Endothelial cell of umbilical vein (primary cell): ENCODE measurements around the gene DNAI2. TPM values are rescaled to one million over a fixed set of nuclear protein-coding genes. Genes with fewer than 3 reads are reported as not detected.

Source experiments
- BruUV-seq: library from RNA; stranded (reverse); fragments of 400-500 nt; replicated peaks from 2 replicates; lab custom pipeline; 2021; lab: Mats Ljungman, UMichigan
- CTCF ChIA-PET: fragments of 300-600, 350-600 bp; sonication (Branson Sonifier 250); formaldehyde crosslinking; loops from one replicate; lab custom pipeline; 2021; ENCODE audit warnings: antibody characterized with exemption, inconsistent platforms; lab: Charles Lee
- POLR2A ChIA-PET: fragments of 300-600, 350-600 bp; sonication (Branson Sonifier 250); formaldehyde crosslinking; loops from one replicate; lab custom pipeline; 2021; ENCODE audit warnings: antibody characterized with exemption, inconsistent platforms; lab: Charles Lee
- DNase-seq: peaks from one replicate; pipeline ENCODE4 v3.0.0-alpha.2; 2011; ENCODE audit warnings: low read depth, low spot score
- FAIRE-seq: peaks from 2 replicates; lab custom pipeline; 2011; peaks lifted over from hg19 to GRCh38; lab: Jason Lieb, UNC
- H2AFZ ChIP-seq: 2 replicates; pipeline ENCODE4 v1.6.0; 2012; ENCODE audit warnings: low read depth, low read length, control low read depth, inconsistent platforms
- H3K27ac ChIP-seq: 2 replicates; pipeline ENCODE4 v1.5.1; 2011; ENCODE audit warnings: low read depth, mild to moderate bottlenecking, control low read depth, low read length, moderate library complexity; ENCODE audit not compliant: insufficient read depth
- H3K27me3 ChIP-seq, 2 experiments: 2 replicates each; pipeline versions ENCODE4 v1.6.0 to v1.6.1; 2011; ENCODE audit warnings: low read length in 2 of 2, mixed read lengths in 1 of 2; ENCODE audit not compliant: control insufficient read depth in 2 of 2, insufficient read depth in 2 of 2
- H3K36me3 ChIP-seq, 2 experiments: 2 replicates in 1 of 2; 3 replicates in 1 of 2; pipeline ENCODE4 v1.5.1; 2011; ENCODE audit warnings: low read length in 2 of 2, mild to moderate bottlenecking in 1 of 2, moderate library complexity in 1 of 2; ENCODE audit not compliant: control insufficient read depth in 2 of 2, insufficient read depth in 2 of 2; ENCODE audit errors: extremely low read depth in 1 of 2
- H3K4me1 ChIP-seq: 3 replicates; pipeline ENCODE4 v1.5.1; 2011; ENCODE audit warnings: mild to moderate bottlenecking, low read length; ENCODE audit not compliant: control insufficient read depth, insufficient read depth; ENCODE audit errors: extremely low read depth
- H3K4me2 ChIP-seq: 2 replicates; pipeline ENCODE4 v1.6.1; 2011; ENCODE audit warnings: low read length, control low read depth, mixed read lengths; ENCODE audit not compliant: insufficient read depth
- H3K4me3 ChIP-seq, 3 experiments: fragments of 200-600 bp in 1 of 3; sonication (generic), shearing (Covaris generic) in 1 of 3; replicated peaks in 1 of 3; 2 replicates each; pipeline ENCODE4 v1.5.1; 2011 to 2016; ENCODE audit warnings: control low read depth in 3 of 3, low read length in 3 of 3, mild to moderate bottlenecking in 2 of 3, inconsistent platforms in 1 of 3, low read depth in 1 of 3, moderate library complexity in 1 of 3; ENCODE audit not compliant: insufficient read depth in 1 of 3
- H3K79me2 ChIP-seq: 2 replicates; pipeline ENCODE4 v1.6.0; 2012; ENCODE audit warnings: low read length, inconsistent platforms; ENCODE audit not compliant: control insufficient read depth, insufficient read depth
- H3K9ac ChIP-seq: replicated peaks from 2 replicates; pipeline ENCODE3; 2011; ENCODE audit warnings: low read length, control low read depth; ENCODE audit not compliant: insufficient read depth; ENCODE audit errors: extremely low read depth
- H3K9me1 ChIP-seq: replicated peaks from 3 replicates; pipeline ENCODE4 v1.6.0; 2011; ENCODE audit warnings: mild to moderate bottlenecking, low read length; ENCODE audit not compliant: control insufficient read depth, insufficient read depth; ENCODE audit errors: extremely low read depth
- H3K9me3 ChIP-seq: replicated peaks from 2 replicates; pipeline ENCODE4 v1.5.1; 2012; ENCODE audit warnings: low read length, inconsistent platforms; ENCODE audit not compliant: control insufficient read depth, insufficient read depth
- H4K20me1 ChIP-seq: replicated peaks from 2 replicates; pipeline ENCODE3; 2011; ENCODE audit warnings: mild to moderate bottlenecking, low read length; ENCODE audit not compliant: control insufficient read depth, insufficient read depth; ENCODE audit errors: extremely low read depth
- EZH2 ChIP-seq: IDR thresholded peaks from 2 replicates; pipeline ENCODE4 v1.6.1; 2012; ENCODE audit warnings: borderline replicate concordance, low read depth, mild to moderate bottlenecking, moderate library complexity, low read length, inconsistent platforms; ENCODE audit not compliant: severe bottlenecking
- FOS ChIP-seq: IDR thresholded peaks from 2 replicates; pipeline ENCODE4 v1.6.1; 2011; ENCODE audit warnings: mild to moderate bottlenecking, low read length, moderate library complexity, borderline replicate concordance; ENCODE audit not compliant: insufficient read depth
- GATA2 ChIP-seq: IDR thresholded peaks from 2 replicates; pipeline ENCODE4 v1.7.0; 2011; ENCODE audit warnings: low read depth, mild to moderate bottlenecking, moderate library complexity, mixed read lengths, low read length; ENCODE audit not compliant: insufficient read length, insufficient read depth
- JUN ChIP-seq: IDR thresholded peaks from 2 replicates; pipeline ENCODE4 v1.6.1; 2011; ENCODE audit warnings: borderline replicate concordance, low read depth; ENCODE audit not compliant: insufficient read length, insufficient read depth
- MYC ChIP-seq: IDR thresholded peaks from one replicate; pipeline ENCODE4 v1.6.1; 2011; ENCODE audit warnings: mild to moderate bottlenecking, low read depth, low read length
- POLR2A ChIP-seq: IDR thresholded peaks from 2 replicates; pipeline ENCODE4 v1.6.1; 2012; ENCODE audit warnings: low read depth, mild to moderate bottlenecking, control low read depth, low read length
- POLR2AphosphoS5 ChIP-seq: IDR thresholded peaks from 2 replicates; pipeline ENCODE4 v1.6.1; 2012; ENCODE audit warnings: low read depth, mild to moderate bottlenecking, control low read depth, low read length, moderate library complexity; ENCODE audit not compliant: insufficient read depth
- dilution Hi-C: fragments of 300-500 bp; cut with MboI; formaldehyde crosslinking; loops from one replicate; pipeline ENCODE4 v1.15.0; 2019; ENCODE audit warnings: low sequenced_read_pairs; ENCODE audit not compliant: extremely low pct_ligation_motif_present
- intact Hi-C: fragments of 100-400 bp; cut with micrococcal nuclease; formaldehyde crosslinking; loops from one replicate; pipeline ENCODE4 v1.10.0; 2022
- polyA plus RNA-seq, 4 experiments: library from polyadenylated mRNA; depleted of rRNA in 3 of 4; stranded (reverse) in 3 of 4; unstranded in 1 of 4; fragments of >200 nt; gene quantifications; 2 replicates each; pipeline versions ENCODE4 v1.2.1 to v1.2.3, GENCODE V29; 2011 to 2012; ENCODE audit warnings: missing spikeins in 1 of 4
- total RNA-seq: library from RNA; stranded (reverse); gene quantifications from 2 replicates; pipeline ENCODE4 v1.2.3, GENCODE V29; 2021
- TF ChIP-seq, protein P1 (sequence below): IDR thresholded peaks from 2 replicates; pipeline ENCODE4 v1.6.1; 2011; ENCODE audit not compliant: insufficient read depth, insufficient read length
- TF ChIP-seq, protein P2 (sequence below), 2 donors: IDR thresholded peaks; 1 replicate in 1 of 2; 2 replicates in 1 of 2; pipeline ENCODE4 v1.5.1; 2011; ENCODE audit warnings: low read length in 2 of 2, mild to moderate bottlenecking in 2 of 2, moderate library complexity in 2 of 2, control low read depth in 1 of 2, inconsistent platforms in 1 of 2, low read depth in 1 of 2; ENCODE audit not compliant: insufficient read depth in 1 of 2; ENCODE audit errors: extremely low read depth in 1 of 2

The DNAI2 gene
- total and polyA plus RNA-seq, 2 donors (not counting 3 experiments of a cell fraction or from before 2014, with no cell fraction given), result not detected

DNA sequence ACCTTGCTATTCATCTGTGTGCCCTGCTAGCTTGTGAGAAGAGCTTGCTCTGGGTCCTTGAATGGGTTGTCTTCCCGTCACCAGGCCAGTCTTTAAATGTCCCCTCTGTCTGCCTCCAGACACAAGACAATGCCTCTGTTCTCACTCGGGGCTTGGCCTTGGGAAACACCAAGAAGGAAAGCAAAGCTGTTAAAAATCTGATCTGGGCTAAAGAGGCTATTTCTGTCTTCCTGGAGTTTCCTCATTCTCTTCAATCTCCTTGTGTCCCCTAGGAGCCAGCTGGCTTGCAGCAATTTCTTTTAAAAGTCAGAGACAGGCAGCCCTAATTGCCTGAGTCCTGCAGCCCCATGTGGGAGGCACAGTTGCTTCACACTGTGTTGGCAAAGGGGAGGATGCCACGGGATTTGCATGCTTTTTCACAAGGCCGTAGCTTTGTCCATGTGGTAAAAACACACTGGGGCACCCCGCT is 2.5 kb downstream of the DNAI2 start:
- no peaks in the 10 kb centered on the region for H3K36me3 ChIP-seq
- dilution Hi-C loops (no loop called here), intact Hi-C loops (no loop called here)
- TF ChIP-seq, protein P1, sequence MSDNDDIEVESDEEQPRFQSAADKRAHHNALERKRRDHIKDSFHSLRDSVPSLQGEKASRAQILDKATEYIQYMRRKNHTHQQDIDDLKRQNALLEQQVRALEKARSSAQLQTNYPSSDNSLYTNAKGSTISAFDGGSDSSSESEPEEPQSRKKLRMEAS, result no peak
- no peak for TF ChIP-seq EZH2
- ChIA-PET CTCF (no interaction called here), POLR2A (no interaction called here)
- H2AFZ ChIP-seq, result no peak overlapping the region
- DNase-seq, result no peak
- H3K9ac ChIP-seq, result no peak overlapping the region
- no TSS peak for BruUV-seq
- no peak overlapping the region for H3K4me2 ChIP-seq
- no peaks in the 10 kb centered on the region for H3K79me2 ChIP-seq
- H3K4me1 ChIP-seq, result no peaks in the 10 kb centered on the region
- H3K27me3 ChIP-seq, result no peaks in the 10 kb centered on the region
- no peaks in the 10 kb centered on the region for H3K9me1 ChIP-seq
- no peak overlapping the region for H3K27ac ChIP-seq
- no peaks in the 10 kb centered on the region for H3K9me3 ChIP-seq
- FAIRE-seq, result no peak
- H3K4me3 ChIP-seq, result no peak overlapping the region
- H4K20me1 ChIP-seq, result no peaks in the 10 kb centered on the region

DNA sequence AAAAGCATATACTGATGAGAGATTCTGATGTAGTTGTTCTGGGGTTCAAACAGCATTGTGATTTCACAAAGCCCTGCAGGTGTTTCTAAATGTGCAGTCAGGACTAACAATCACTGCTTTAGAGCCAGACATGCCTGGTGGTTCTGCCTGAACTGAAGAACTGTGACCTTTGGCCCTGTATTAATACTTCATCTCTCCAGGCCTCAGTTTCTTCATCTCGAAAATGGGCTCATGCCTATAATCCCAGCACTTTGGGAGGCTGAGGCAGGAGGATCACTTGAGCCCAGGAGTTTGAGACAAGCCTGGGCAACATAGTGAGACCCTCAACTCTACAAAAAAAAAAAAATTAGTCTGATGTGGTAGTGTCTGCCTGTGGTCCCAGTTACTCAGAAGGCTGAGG is 3.9 kb downstream of the DNAI2 start:
- DNase-seq, result no peak
- CTCF ChIA-PET, result no interaction called here
- no peak overlapping the region for H2AFZ ChIP-seq
- no peak for FAIRE-seq
- no peaks in the 10 kb centered on the region for H4K20me1 ChIP-seq
- TF ChIP-seq, protein P2, sequence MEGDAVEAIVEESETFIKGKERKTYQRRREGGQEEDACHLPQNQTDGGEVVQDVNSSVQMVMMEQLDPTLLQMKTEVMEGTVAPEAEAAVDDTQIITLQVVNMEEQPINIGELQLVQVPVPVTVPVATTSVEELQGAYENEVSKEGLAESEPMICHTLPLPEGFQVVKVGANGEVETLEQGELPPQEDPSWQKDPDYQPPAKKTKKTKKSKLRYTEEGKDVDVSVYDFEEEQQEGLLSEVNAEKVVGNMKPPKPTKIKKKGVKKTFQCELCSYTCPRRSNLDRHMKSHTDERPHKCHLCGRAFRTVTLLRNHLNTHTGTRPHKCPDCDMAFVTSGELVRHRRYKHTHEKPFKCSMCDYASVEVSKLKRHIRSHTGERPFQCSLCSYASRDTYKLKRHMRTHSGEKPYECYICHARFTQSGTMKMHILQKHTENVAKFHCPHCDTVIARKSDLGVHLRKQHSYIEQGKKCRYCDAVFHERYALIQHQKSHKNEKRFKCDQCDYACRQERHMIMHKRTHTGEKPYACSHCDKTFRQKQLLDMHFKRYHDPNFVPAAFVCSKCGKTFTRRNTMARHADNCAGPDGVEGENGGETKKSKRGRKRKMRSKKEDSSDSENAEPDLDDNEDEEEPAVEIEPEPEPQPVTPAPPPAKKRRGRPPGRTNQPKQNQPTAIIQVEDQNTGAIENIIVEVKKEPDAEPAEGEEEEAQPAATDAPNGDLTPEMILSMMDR (IDR thresholded peaks at IDR 0.05; ENCODE audit: extremely low read depth in 1 of 2, insufficient read depth in 1 of 2, low read depth in 1 of 2, low read length in 2 of 2), result no peak
- TF ChIP-seq FOS (no peak), POLR2A (no peak), GATA2 (no peak), JUN (no peak), MYC (no peak), POLR2AphosphoS5 (no peak), EZH2 (no peak)
- TF ChIP-seq, protein P1, result no peak
- no peak overlapping the region for H3K9ac ChIP-seq
- no peaks in the 10 kb centered on the region for H3K9me1 ChIP-seq
- no peaks in the 10 kb centered on the region for H3K4me1 ChIP-seq
- no peaks in the 10 kb centered on the region for H3K36me3 ChIP-seq
- POLR2A ChIA-PET, result no interaction called here
- intact Hi-C loops (no loop called here), dilution Hi-C loops (no loop called here)
- H3K27me3 ChIP-seq, result no peaks in the 10 kb centered on the region
- no peak overlapping the region for H3K4me3 ChIP-seq
- no TSS peak for BruUV-seq
- H3K79me2 ChIP-seq, result no peaks in the 10 kb centered on the region
- H3K4me2 ChIP-seq, result no peak overlapping the region
- H3K27ac ChIP-seq, result no peak overlapping the region
- H3K9me3 ChIP-seq, result no peaks in the 10 kb centered on the region
